Mammary epithelial cell (primary cell): ENCODE data around the gene G3BP1.

Experiments
- CTCF ChIP-seq, 2 donors: IDR thresholded peaks in 1 of 2; conservative IDR thresholded peaks in 1 of 2; 2 replicates each; pipeline ENCODE4 v1.5.1; 2011 to 2012; ENCODE audit warnings: inconsistent platforms in 2 of 2, low read length in 2 of 2, mild to moderate bottlenecking in 2 of 2, control low read depth in 1 of 2, low read depth in 1 of 2; ENCODE audit not compliant: insufficient read depth in 1 of 2; ENCODE audit errors: extremely low read depth in 1 of 2
- EZH2 ChIP-seq: IDR thresholded peaks from 2 replicates; pipeline ENCODE4 v1.6.1; 2012; ENCODE audit warnings: low read length, inconsistent platforms, borderline replicate concordance

- TF ChIP-seq CTCF (conservative IDR thresholded peaks at IDR 0.05 in 1 of 2, IDR thresholded peaks at IDR 0.05 in 1 of 2; ENCODE audit: extremely low read depth in 1 of 2, insufficient read depth in 1 of 2, low read depth in 1 of 2, low read length in 2 of 2) (no peak), EZH2 (no peak)
These were observed 21.6 kb upstream of the G3BP1 start for GRCh38 chr5:151750121-151750520.
